ENCODE data around the gene LAYN. TPM values are rescaled to one million over a fixed set of nuclear protein-coding genes. Genes with fewer than 3 reads are reported as not detected.

The LAYN gene
- total RNA-seq, 1 donor from 2014 or later, result 2.8 TPM

- no peaks in the 10 kb centered on the region for H3K9me3 ChIP-seq (replicated peaks)
- no peaks in the 10 kb centered on the region for H3K36me3 ChIP-seq
- peak overlapping the region; percentile 95 for H3K27ac ChIP-seq (replicated peaks)
- H3K4me1 ChIP-seq, result peaks cover 62% of the 10 kb centered on the region
- intact Hi-C loops (cut with micrococcal nuclease), result loop anchor here (5.0 kb wide), 1 partner anchor 174 kb away; no protein-coding TSS in a partner anchor
- no peaks in the 10 kb centered on the region for H3K27me3 ChIP-seq (ENCODE audit: low read depth)
- no peak for TF ChIP-seq CTCF (IDR thresholded peaks at IDR 0.05; ENCODE audit: borderline replicate concordance)
- peak overlapping the region; percentile 84 for H3K4me3 ChIP-seq
- DNase-seq, result no peak
Observed at GRCh38 chr11:111602865-111603610, 62.5 kb downstream of the LAYN start.

- peaks cover 62% of the 10 kb centered on the region for H3K4me1 ChIP-seq
- H3K36me3 ChIP-seq, result no peaks in the 10 kb centered on the region
- DNase-seq, result no peak
- peak overlapping the region; percentile 84 for H3K4me3 ChIP-seq
- H3K27me3 ChIP-seq (ENCODE audit: low read depth), result no peaks in the 10 kb centered on the region
- intact Hi-C loops (cut with micrococcal nuclease), result loop anchor here (5.0 kb wide), 1 partner anchor 174 kb away; no protein-coding TSS in a partner anchor
- TF ChIP-seq CTCF (IDR thresholded peaks at IDR 0.05; ENCODE audit: borderline replicate concordance), result no peak
- H3K27ac ChIP-seq (replicated peaks), result peak overlapping the region; percentile 95
- H3K9me3 ChIP-seq (replicated peaks), result no peaks in the 10 kb centered on the region
Observed at GRCh38 chr11:111603611-111604130, 63.2 kb downstream of the LAYN start.

- Histone ChIP-seq H3K27me3 (ENCODE audit: low read depth) (no peaks in the 10 kb centered on the region), H3K36me3 (no peaks in the 10 kb centered on the region), H3K9me3 (replicated peaks) (no peaks in the 10 kb centered on the region), H3K4me3 (peak overlapping the region; percentile 84), H3K4me1 (peaks cover 62% of the 10 kb centered on the region), H3K27ac (replicated peaks) (peak overlapping the region; percentile 95)
- no peak for DNase-seq
- TF ChIP-seq CTCF (IDR thresholded peaks at IDR 0.05; ENCODE audit: borderline replicate concordance), result peak; percentile 68
- intact Hi-C loops (cut with micrococcal nuclease), result loop anchor here (5.0 kb wide), 1 partner anchor 173 kb away; no protein-coding TSS in a partner anchor
Observed at GRCh38 chr11:111604392-111605009, 64.0 kb downstream of the LAYN start.

GRCh38 chr11:111605681-111606080 lies 65.2 kb downstream of the LAYN start:
- no peak overlapping the region for H3K27ac ChIP-seq (replicated peaks)

More at GRCh38 chr11:111605681-111606080, 65.2 kb downstream of the LAYN start:
- no peak for TF ChIP-seq CTCF (IDR thresholded peaks at IDR 0.05; ENCODE audit: borderline replicate concordance)
- Histone ChIP-seq H3K27me3 (ENCODE audit: low read depth) (no peaks in the 10 kb centered on the region), H3K9me3 (replicated peaks) (no peaks in the 10 kb centered on the region), H3K4me3 (no peak overlapping the region), H3K4me1 (peaks cover 62% of the 10 kb centered on the region), H3K36me3 (no peaks in the 10 kb centered on the region)
- no peak for DNase-seq
- intact Hi-C loops (cut with micrococcal nuclease), result no loop called here

Data from left ventricle myocardium inferior (tissue), 1 donor.